NCI-H345 treated with DMSO at 0.1 percent for 48 hours (cell line): ENCODE results near the gene PLS3.

Experiments used
- DNase-seq: peaks from one replicate; lab custom pipeline; 2025; ENCODE audit not compliant: unreplicated experiment; lab: John Stamatoyannopoulos, UW

The PLS3 gene

DNA sequence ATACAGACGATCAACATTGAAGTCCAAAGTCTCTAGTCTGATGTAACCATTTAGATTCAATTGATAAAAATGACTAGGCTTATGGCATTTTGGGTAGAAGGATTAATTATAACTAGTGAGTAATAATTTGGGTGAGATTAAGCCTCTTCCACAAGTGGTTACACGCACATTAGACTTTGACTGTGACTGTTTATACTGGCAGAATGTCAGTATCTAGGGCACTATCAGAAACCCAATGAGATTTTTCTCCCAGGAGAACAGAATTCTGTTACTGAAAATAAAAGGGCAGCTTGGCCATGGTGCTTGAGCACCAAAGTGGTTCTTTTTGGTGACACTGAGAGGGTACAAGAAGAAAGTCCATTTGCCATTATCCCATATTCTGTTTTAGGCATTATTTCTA, 3.3 kb downstream of the PLS3 start:
- no peak for DNase-seq

DNA sequence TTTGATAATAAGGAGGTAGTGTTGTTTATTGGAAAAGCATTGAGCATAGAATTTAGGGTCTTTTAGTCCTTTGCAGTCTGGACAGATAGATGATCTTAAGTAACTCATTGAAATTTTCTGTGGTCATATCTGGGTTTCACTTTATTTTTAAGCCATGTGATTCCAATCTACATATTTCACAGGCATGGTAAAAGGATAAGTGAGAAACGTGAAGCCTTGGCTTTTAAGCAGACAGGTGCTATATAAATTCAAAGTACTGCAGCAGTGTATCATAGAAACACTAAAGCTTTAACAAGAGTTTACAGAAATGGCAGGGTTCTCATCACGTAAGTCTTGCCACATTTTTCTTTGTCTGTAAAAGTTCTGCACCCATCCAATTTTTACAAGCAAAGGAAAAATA, 4.9 kb downstream of the PLS3 start:
- DNase-seq, result no peak

DNA sequence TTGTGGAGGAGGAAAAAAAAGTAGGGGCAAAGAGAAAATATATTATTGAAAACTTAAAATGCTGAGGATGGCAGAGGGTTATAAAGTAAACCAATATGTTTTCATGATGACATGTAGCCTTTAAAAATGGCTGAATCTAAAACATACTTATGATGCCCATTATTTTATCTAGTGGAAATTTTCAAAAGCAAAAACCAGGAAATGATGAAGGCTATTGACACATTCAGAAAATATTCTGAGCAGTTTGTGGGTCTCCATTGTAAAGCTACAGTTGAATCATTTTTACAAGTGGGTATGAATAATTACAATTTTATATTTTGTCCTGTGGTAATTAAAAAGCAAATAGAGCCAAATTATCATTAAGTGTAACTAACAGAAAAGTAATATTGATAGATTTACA, 10.7 kb downstream of the PLS3 start:
- no peak for DNase-seq

DNA sequence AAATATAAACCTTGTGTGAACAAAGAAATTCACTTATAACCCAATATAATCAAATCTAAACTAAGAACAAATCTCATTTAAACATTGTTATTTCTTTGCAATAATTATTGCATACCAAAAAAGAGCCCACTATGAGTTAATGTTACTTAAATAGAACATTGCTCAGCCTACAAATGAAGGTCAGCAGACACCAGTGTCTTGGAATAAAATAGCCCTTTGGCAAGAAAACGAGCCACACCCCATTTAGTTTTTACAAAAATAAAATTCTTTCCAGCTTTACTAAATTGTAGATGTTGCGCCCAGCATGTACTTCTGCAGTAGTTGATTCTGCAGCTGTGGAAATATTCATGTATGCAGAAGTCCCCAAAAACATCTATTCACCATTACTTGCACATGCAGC, 12.2 kb downstream of the PLS3 start:
- no peak for DNase-seq

DNA sequence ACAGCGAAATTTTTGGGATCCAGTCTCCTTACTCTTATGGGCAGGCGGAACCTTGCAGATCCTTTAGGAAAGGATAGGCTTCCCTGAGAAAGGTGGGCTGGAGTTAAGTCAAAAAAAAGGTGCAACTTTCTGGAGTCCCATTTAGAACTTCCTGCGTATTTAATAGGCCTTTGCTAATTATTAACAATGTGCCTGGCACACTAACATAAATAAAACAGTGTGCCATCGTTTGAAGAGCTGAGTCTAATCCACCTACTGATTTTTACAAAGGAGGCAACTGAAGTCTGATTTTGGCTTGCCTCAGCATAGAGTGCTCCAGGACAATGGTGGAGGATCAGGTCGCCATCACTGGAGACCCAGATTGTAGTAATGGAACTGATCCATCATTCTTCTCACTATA, 15.7 kb downstream of the PLS3 start:
- no peak for DNase-seq

DNA sequence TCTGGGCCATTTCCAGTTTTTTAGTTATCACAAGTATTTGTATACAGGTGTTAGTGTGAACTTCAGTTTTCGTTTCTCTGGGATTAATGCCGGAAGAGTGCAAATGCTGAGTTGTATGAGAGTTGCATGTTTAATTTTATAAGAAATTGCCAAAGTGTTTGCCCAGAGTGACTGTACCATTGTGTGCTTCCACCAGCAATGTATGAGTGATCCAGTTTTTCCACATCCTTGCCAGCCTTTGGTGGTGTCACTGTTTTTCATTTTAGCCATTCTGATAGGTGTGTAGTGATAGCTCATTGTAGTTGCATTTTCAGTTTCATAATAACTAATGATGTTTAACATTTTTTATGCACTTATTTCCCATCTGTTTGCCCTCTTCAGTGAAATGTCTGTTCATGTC, 18.4 kb downstream of the PLS3 start:
- no peak for DNase-seq

DNA sequence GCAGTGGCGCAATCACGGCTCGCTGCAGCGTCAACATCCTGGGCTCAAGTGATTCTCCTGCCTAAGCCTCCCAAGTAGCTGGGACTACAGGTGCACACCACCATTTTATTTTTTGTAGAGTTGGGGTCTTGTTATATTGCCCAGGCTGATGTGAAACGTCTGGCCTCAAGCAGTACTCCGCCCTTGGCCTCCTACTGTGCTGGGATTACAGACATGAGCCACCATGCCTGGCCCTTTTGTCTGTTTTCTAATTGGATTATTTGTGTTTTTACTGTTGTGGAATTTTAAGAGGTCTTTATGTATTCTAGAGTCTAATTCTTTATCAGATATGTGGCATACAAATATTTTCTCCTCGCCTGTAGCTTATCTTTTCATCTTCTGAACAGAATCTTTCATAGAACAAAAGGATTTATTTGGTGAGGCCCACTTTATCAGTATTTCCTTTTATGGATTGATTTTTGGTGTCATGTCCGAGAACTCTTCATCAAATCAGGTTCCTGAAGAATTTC, 18.9 kb downstream of the PLS3 start:
- no peak for DNase-seq

DNA sequence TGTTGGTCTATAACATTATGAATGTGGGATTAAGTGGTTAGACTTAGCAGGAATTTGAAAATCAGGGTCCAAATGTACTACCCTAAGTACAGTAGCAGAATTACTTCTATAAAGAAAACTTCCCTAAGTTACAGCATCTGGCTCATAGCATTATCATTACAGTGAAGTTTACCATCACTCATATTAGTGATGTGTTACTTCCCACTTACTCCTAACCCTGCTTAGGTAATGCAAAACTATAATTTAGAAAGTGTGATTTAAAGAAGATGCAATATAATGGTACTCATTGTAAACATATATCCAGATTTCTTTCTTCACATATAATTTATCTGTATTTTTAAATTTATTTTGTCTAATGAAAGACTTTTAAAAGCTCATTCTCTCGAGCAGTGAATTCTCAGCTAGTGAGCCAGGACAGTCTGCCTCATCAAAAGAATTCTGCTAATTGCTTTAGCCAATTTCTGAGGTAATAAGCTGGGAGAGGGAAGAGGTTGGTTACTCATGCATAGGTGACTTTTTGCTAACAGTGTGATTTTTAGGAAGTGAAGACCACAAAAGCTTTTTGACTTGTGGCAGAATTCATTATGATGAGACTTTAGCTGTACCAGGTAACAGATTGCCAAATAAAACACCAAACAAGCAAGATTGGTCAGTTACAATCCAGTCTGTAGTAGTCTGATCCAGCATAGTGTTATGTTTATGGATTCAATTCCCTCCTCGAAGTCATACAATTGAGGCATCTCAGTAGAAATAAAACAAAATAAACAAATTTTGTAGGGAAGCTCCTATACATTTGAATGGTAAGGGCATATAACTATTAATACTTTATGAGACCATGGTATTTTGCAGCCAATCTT, 21.0 kb downstream of the PLS3 start:
- DNase-seq, result no peak

DNA sequence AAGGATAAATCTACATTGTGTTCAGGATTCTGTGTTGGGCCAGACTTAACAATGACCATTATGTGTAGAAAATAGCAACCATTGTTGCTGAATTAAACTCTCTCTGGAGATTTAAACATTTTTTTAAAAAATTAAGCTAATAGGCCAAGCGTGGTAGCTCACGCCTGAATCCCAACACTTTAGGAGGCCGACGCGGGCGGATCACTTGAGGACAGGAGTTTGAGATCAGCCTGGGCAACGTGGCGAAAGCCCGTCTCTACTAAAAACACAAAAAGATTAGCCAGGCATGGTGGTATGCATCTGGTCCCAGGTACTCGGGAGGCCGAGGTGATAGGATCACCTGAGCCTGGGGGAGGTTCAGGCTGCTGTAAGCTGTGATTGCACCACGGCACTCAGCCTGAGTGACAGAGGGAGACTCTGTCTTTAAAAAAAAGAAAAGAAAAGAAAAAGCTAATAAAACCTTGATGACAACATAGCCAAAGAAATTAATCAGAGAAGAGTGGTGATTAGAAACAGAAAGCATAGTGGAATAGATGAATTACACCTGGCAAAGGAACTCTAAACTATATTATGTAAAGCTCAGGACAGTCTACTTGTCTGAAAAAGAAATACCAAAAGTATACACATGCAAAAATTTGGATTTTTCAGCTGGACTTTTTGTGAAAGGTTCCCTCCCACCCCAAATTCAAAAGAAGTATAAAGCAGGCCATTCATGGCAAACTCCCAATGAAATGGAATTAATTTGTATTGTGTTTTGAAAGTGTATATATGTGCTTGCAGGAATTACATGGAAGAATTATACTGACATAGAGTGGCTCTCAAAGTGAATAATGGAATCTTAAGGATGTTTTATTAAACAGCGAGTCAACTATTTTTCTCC, 21.9 kb downstream of the PLS3 start:
- DNase-seq, result no peak

DNA sequence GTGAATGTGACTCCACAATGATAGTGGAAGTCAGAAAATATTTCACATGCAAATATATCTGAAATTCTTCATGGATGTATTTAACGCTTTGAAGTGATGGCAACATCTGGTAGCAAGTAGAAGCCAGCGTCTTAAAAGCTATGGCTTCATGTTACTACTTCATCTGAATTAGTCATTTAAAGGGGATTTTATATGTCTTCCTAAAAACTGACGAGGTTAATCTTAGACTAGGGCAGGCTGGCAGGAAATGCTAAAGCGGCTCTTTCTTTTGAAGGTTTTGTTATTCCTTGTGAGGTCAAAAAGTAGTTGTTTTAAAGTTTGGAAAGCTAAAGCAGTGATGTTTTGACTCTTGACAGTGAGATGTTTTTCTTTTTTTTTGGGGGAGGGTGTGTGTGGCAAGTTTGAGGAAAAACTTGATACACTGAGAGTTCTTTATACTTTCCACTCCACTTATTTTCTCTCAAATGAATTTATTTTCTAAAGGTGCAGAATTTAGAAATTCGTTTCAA, 22.6 kb downstream of the PLS3 start:
- DNase-seq, result no peak

DNA sequence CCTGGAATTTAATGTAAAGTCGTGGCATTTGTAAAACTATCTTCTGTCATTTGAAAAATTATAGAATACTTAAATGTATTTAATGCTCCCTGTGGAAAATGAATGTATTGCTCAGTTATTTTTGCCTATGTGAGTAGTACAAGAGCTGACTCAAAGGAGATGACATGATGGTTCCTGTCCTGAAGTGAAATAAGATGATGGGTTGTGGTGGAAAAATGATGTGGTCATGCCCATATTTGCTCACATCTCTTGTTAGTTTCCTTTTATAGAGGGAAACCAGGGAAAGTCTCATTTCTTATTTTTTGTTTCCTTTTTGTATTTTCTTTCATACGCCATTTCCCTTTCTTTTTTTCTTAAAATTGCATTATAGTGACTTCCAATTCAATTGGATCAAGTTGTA, 23.7 kb downstream of the PLS3 start:
- DNase-seq, result no peak

DNA sequence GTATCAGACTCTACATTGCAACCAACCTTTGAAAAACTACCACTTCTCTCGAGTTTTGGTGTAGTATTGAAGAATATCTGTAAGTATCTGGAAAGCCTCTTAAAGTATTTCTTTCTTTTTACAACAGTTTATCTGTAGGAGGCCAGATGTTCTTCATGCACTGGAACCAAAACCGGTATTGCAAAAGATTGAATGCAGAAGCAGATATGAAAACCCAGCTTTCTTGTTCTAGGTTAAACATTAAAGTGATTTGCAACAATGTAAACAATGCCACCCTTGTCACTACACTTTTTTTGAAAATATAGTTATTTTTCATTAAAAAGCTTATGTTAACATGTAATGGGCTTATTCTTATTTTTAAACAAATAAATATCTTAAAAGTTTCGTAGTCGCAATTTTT, 27.2 kb downstream of the PLS3 start:
- DNase-seq, result no peak

DNA sequence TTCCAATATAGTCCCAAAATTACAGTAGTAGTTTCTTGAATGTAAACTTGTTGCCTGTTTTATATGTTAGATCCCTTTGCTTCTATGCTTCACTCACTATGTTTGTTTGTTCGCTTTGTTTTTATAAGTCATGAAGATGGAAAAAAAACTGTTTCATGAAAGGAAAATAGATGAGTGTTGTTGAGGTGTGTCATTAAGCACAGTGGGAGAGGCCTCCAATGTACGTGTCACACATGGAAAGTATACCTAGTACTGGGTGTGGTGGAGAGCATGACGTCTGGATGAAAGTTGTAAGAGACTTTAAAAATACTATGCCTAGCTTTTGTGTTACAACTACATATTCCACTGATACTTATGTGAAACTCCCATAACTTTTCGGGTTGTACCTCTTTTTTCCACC, 28.4 kb downstream of the PLS3 start:
- no peak for DNase-seq

DNA sequence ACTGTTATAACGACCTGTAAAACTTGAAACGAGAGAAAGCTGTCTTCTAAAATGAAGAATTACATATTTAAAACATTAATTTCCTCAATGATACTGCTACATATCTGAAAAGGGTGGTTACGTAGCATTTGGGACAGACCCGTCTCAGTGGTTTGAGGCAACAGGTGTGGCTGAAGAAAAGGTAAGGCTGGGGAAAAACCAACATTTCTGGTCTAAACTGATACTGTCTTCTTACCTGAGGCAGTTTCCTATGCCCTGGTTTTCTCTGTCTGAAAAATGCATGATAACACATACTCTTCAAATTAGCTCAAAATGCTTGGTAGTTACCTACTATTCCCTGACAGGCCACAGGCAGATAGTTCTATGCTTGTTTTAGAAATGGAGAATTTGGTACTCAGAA, 30.4 kb downstream of the PLS3 start:
- DNase-seq, result no peak

DNA sequence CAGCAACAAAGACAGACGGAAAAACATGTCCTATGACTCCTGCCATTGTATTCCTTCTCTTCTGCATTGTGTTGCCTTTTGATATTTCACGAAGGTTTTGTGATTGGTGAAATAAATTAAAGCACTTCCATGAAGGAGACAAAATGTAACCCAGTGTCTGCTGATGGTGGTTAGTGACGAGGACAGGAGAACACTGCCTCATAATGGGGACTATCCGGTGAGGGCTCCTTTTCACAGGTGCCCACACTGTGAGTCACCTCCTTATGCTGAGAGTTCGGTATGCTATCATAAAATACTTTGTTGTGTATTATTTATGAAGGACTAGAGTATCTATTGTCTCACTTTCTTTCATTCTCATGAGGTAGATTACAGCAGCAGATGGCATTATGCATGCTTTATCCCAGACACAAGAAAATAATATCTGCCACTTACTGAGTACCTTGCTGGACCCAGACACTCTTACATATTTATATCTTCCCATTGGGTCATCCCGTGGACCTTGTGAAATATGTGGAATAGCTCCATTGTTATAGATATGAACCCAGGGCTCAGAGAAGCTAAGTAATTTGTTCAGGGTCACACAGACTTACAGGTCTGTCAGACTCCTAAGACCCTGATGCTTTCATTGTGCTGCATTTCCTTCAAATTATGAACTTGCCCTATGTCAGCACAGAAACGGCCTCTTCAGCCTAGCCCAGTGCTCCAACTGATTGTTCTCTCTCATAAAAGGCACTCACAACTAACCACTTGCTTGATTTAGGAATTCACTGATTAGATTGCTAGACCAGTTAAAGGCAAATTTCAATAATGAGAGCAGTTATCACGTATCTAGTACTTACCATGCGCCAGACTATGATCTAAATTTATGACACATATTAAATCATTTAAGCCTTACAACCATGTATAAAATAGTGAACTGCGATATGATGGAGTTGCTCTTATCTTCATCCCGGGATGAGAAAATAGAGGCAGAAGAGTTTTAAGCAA, 31.2 kb downstream of the PLS3 start:
- DNase-seq, result no peak

DNA sequence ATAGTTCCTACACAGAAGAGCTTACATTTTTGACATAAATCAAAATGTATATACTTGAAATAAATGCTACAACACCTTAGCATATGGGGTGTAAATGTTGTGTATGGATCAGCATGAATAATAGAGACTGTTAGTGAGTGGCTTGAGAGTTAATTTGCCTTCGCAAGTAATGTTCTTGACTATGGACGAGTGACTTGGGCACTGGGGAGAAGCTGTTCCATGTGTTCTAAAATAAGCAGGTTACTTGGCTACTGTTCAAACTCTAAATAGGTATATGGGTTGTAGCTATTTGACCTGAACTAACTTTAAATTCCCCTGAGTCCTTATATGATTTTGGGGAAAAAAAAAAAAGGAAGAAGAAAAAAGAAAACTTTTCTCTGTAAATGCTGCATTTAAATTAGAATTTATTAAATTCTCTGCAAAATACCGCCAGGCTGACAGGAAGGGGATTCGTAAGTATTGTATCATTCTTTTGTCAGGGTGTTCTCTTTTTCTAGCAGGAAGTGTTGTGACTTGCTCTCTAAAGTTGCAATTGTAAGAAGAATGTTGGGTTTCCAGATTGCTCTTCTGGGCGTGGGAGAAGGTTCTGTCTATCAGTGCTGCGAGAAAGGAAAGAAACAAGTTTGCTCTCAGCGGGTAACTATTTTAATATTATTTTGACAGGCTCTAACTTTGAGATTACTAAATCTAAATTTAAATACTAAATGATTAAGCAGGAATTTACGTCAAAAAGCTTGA, 32.2 kb downstream of the PLS3 start:
- no peak for DNase-seq

DNA sequence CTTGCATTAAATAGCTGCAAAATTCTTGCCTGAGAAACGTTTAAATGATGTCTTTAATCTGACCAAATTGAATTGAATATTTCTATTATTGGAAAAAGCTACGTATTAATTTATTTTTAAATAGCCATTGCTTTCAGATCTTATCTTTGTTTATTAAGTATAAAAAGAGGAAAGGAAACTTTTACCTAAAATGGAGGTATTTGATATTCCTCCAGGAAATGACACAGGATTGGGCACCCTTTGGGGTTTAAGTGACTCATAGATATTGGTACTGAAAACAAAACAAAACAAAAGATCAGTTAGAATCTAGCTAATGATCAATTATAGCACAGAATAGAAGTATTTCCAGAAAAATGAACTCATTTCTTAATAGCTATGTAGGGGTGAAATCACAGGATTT, 34.1 kb downstream of the PLS3 start:
- DNase-seq, result no peak

DNA sequence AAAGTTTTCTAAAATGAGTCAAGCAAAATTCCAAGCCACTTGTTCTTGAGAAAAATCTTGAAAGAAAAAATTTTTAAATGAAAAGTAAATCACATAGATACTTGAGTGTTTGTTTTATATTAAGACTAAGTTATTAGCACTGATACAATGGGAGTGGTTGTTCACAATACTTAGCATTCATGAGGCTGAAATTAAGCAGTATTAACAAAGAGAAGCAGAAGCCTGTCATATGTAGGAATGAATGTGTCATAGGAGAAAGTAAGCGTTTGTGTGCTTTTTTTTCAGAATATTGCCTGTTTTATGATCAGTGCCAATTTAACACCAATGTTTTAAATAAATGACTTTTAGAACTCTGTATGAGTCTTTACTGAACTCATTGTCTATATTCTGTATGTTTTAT, 37.6 kb downstream of the PLS3 start:
- DNase-seq, result no peak

DNA sequence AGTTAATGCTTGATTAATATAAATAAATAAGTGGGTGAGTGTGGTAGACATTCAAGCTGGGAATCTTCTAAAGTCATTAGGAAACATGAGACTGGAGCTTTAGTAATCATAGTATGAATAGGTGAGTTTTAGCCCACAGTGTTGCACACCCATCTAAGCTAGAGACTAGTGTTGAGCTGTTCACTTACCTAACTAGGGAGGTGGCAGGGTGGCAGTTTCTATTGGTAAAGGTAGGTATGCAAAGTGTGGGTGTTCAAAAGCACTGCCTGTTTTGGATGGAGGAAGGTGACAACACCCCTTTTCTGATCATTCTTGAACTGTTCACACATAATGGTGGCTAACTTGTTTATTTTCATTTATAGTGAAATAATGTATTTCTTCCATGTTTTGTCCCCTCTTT, 41.3 kb downstream of the PLS3 start:
- no peak for DNase-seq
